Lower leg skin (tissue), 4 donors: Measurements from ENCODE around the gene VPS13A. TPM values are rescaled to one million over a fixed set of nuclear protein-coding genes. Genes with fewer than 3 reads are reported as not detected.

Experiments used
- DNase-seq, 2 donors: peaks; one replicate each; pipeline ENCODE4 v3.0.0-alpha.2; 2019; ENCODE audit warnings: low spot score in 2 of 2
- H3K4me3 ChIP-seq: fragments of 200-600 bp; sonication (generic); 2 replicates; pipeline ENCODE4 v1.5.1; 2017; ENCODE audit warnings: mild to moderate bottlenecking, low read depth; ENCODE audit not compliant: poor library complexity, severe bottlenecking
- CTCF ChIP-seq, 3 donors: fragments of 450-650 bp; IDR thresholded peaks; one replicate each; pipeline ENCODE4 v1.5.1; 2016; ENCODE audit warnings: antibody characterized with exemption in 3 of 3, mild to moderate bottlenecking in 3 of 3, moderate library complexity in 2 of 3
- POLR2A ChIP-seq, 2 donors: fragments of 450-650 bp; IDR thresholded peaks; one replicate each; pipeline ENCODE4 v1.6.1; 2016 to 2017; ENCODE audit warnings: antibody characterized with exemption in 2 of 2, mild to moderate bottlenecking in 1 of 2, moderate library complexity in 1 of 2
- WGBS, 2 donors: methylation state at CpG; one replicate each; pipeline ENCODE4 v1.1.5; 2018; 5-methylcytosine and 5-hydroxymethylcytosine counted together
- intact Hi-C: fragments of 100-400 bp; cut with DNase I; formaldehyde crosslinking; loops from one replicate; pipeline ENCODE4 v1.15.0; 2023; ENCODE audit warnings: low total_unique reads
- total RNA-seq, 4 donors: library from RNA; depleted of rRNA; stranded (reverse); fragments of >200 nt; gene quantifications; one replicate each; pipeline ENCODE4 v1.1.0, GENCODE V29; 2016

VPS13A gene
- total RNA-seq, 4 donors from 2014 or later: 27.0 to 48.1 (median 32.5) TPM

GRCh38 chr9:77421506-77422265, 244.4 kb downstream of the VPS13A start:
- intact Hi-C loops: no loop called here
- 93 to 97% methylated on average over 10 of the region's 10 CpGs for WGBS, 2 donors
- DNase-seq: no peak
- no peak overlapping the region for H3K4me3 ChIP-seq
- TF ChIP-seq CTCF (IDR thresholded peaks at IDR 0.05) (no peak), POLR2A (IDR thresholded peaks at IDR 0.05) (no peak)

GRCh38 chr9:77422969-77423368, 245.6 kb downstream of the VPS13A start:
- TF ChIP-seq POLR2A (IDR thresholded peaks at IDR 0.05): no peak
- TF ChIP-seq CTCF (IDR thresholded peaks at IDR 0.05): no peak
- no peak overlapping the region for H3K4me3 ChIP-seq
- intact Hi-C loops: no loop called here
- WGBS, 2 donors: 96 to 98% methylated on average over 3 of the region's 3 CpGs
- no peak for DNase-seq

GRCh38 chr9:77423841-77424240, 246.5 kb downstream of the VPS13A start:
- intact Hi-C loops: no loop called here
- no peak overlapping the region for H3K4me3 ChIP-seq
- DNase-seq: no peak
- WGBS, 2 donors: 93 to 96% methylated on average over 3 of the region's 3 CpGs
- no peak for TF ChIP-seq CTCF (IDR thresholded peaks at IDR 0.05)
- no peak for TF ChIP-seq POLR2A (IDR thresholded peaks at IDR 0.05)

- 77 to 82% methylated on average over 2 of the region's 2 CpGs for WGBS, 2 donors
- intact Hi-C loops: no loop called here
- H3K4me3 ChIP-seq: no peak overlapping the region
- TF ChIP-seq CTCF (IDR thresholded peaks at IDR 0.05) (no peak), POLR2A (IDR thresholded peaks at IDR 0.05) (no peak)
- DNase-seq: no peak
Measured at GRCh38 chr9:77424993-77425392, 247.7 kb downstream of the VPS13A start.

- intact Hi-C loops: no loop called here
- TF ChIP-seq POLR2A (IDR thresholded peaks at IDR 0.05) (no peak), CTCF (IDR thresholded peaks at IDR 0.05) (no peak)
- no peak overlapping the region for H3K4me3 ChIP-seq
- WGBS, 2 donors: 48 to 51% methylated on average over 3 of the region's 3 CpGs
- no peak for DNase-seq
Measured at GRCh38 chr9:77426712-77427111, 249.4 kb downstream of the VPS13A start.
